Dermis blood vessel endothelial cell (primary cell): ENCODE results near the gene ZNRF1. TPM values are rescaled to one million over a fixed set of nuclear protein-coding genes. Genes with fewer than 3 reads are reported as not detected.

Experiments
- total RNA-seq: library from RNA; depleted of rRNA; stranded (reverse); fragments of >200 nt; gene quantifications from 2 replicates; pipeline ENCODE4 v1.2.3, GENCODE V29; 2014

ZNRF1 gene
- total RNA-seq, 1 donor from 2014 or later: 35.7 TPM

Other genes starting within 250 kb of the ZNRF1 start
- gene FA2H, start 224.2 kb upstream of the ZNRF1 start, total RNA-seq: not detected in 2 replicates
- gene WDR59, start 13.9 kb upstream of the ZNRF1 start, total RNA-seq: 10.3 and 16.3 TPM in 2 replicates
- 1.7 and 2.1 TPM in 2 replicates for gene LDHD, start 117.8 kb downstream of the ZNRF1 start, total RNA-seq
- 15.5 and 17.8 TPM in 2 replicates for gene ZFP1, start 149.5 kb downstream of the ZNRF1 start, total RNA-seq
- gene CTRB2, start 208.1 kb downstream of the ZNRF1 start, total RNA-seq: not detected in 2 replicates
- not detected in 2 replicates for gene CTRB1, start 220.0 kb downstream of the ZNRF1 start, total RNA-seq